WI38 (cell line): ENCODE results near the gene NUP37.

ENCODE experiments used
- H3K4me3 ChIP-seq: 2 replicates; pipeline ENCODE4 v1.5.1; 2011; ENCODE audit warnings: low read depth, mild to moderate bottlenecking, control low read depth, low read length
- CTCF ChIP-seq: IDR thresholded peaks from 2 replicates; pipeline ENCODE4 v1.5.1; 2012; ENCODE audit warnings: low read depth, mild to moderate bottlenecking, control low read depth, low read length

The NUP37 gene

GRCh38 chr12:102053062-102053349 lies 66.9 kb downstream of the NUP37 start:
- no peak for TF ChIP-seq CTCF

GRCh38 chr12:102052192-102053061 lies 67.5 kb downstream of the NUP37 start:
- TF ChIP-seq CTCF = no peak

More at GRCh38 chr12:102053062-102053349, 66.9 kb downstream of the NUP37 start:
- H3K4me3 ChIP-seq = no peak overlapping the region

GRCh38 chr12:102051431-102051965 lies 68.4 kb downstream of the NUP37 start:
- H3K4me3 ChIP-seq = no peak overlapping the region
- TF ChIP-seq CTCF = no peak

More at GRCh38 chr12:102052192-102053061, 67.5 kb downstream of the NUP37 start:
- no peak overlapping the region for H3K4me3 ChIP-seq

- no peak overlapping the region for H3K4me3 ChIP-seq
- no peak for TF ChIP-seq CTCF
Measured at GRCh38 chr12:102050660-102051430, 69.1 kb downstream of the NUP37 start.

- H3K4me3 ChIP-seq = no peak overlapping the region
- TF ChIP-seq CTCF = no peak
Measured at GRCh38 chr12:102043928-102044327, 76.0 kb downstream of the NUP37 start.

GRCh38 chr12:102033991-102034745 lies 85.7 kb downstream of the NUP37 start:
- TF ChIP-seq CTCF = no peak
- no peak overlapping the region for H3K4me3 ChIP-seq
